ENCODE results near the gene VPS51.

Gene VPS51

DNA sequence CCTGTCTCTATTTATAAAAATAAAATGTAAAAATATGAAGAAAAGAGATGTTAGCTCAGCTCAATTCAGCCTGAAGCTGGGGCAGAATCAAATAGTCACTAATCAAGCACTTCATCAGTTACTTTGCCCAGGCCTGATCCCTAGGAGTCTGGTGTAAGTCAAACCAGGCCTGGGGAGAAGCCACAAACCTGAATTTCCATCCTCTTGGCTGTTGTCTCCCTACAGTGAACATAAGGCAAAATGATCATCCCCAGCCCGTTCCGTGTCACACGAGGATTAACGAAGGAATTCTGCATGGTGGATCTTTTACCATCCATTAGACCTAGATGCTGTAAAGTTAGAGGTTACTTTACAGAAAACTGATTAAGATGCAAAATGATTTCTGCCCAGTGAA, 31.2 kb upstream of the VPS51 start:
- Mint-ChIP-seq H3K27me3 (no peaks in the 10 kb centered on the region), H3K9me3 (ENCODE audit: low read depth) (no peaks in the 10 kb centered on the region), H3K27ac (no peak overlapping the region), H3K36me3 (no peaks in the 10 kb centered on the region), H3K4me3 (no peak overlapping the region), H3K4me1 (ENCODE audit: low read depth) (no peaks in the 10 kb centered on the region)

DNA sequence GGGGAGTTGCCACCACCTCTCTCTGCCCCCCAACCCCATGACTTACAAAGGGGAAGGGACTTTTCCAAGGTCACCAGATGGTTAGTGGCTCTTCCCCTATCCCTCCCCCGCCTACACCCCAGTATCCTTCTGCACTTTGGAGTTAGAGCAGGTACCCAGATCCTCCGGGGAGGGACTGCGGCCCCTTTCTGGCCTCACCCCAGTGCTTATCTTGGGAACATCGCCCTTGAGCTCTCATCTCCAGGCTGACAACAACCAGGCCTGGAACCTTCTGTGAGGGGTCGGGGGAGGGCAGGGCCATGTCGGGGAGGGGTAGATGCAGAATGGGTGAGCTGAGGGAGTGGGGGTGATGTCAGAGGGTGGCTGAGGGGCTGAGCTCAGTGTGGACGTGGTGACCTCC, 30.2 kb upstream of the VPS51 start:
- Mint-ChIP-seq H3K4me1 (ENCODE audit: low read depth) (no peaks in the 10 kb centered on the region), H3K4me3 (no peak overlapping the region), H3K9me3 (ENCODE audit: low read depth) (no peaks in the 10 kb centered on the region), H3K27ac (no peak overlapping the region), H3K27me3 (no peaks in the 10 kb centered on the region), H3K36me3 (no peaks in the 10 kb centered on the region)

GRCh38 chr11:65066315-65066714, 29.7 kb upstream of the VPS51 start:
- Mint-ChIP-seq H3K4me1 (ENCODE audit: low read depth) (no peaks in the 10 kb centered on the region), H3K27ac (no peak overlapping the region), H3K36me3 (no peaks in the 10 kb centered on the region), H3K4me3 (no peak overlapping the region), H3K27me3 (no peaks in the 10 kb centered on the region), H3K9me3 (ENCODE audit: low read depth) (no peaks in the 10 kb centered on the region)

- Mint-ChIP-seq H3K36me3 (no peaks in the 10 kb centered on the region), H3K9me3 (ENCODE audit: low read depth) (no peaks in the 10 kb centered on the region), H3K4me1 (ENCODE audit: low read depth) (no peaks in the 10 kb centered on the region), H3K4me3 (no peak overlapping the region), H3K27me3 (no peaks in the 10 kb centered on the region), H3K27ac (no peak overlapping the region)
Measured at GRCh38 chr11:65066805-65067291, 29.2 kb upstream of the VPS51 start.

- no peaks in the 10 kb centered on the region for H3K4me1 Mint-ChIP-seq (ENCODE audit: low read depth)
- no peaks in the 10 kb centered on the region for H3K27me3 Mint-ChIP-seq
- no peak overlapping the region for H3K27ac Mint-ChIP-seq
- no peak overlapping the region for H3K4me3 Mint-ChIP-seq
- H3K9me3 Mint-ChIP-seq (ENCODE audit: low read depth), result no peaks in the 10 kb centered on the region
- H3K36me3 Mint-ChIP-seq, result no peaks in the 10 kb centered on the region
Measured at GRCh38 chr11:65067446-65067845, 28.6 kb upstream of the VPS51 start.

- Mint-ChIP-seq H3K27ac (no peak overlapping the region), H3K9me3 (ENCODE audit: low read depth) (no peaks in the 10 kb centered on the region), H3K4me3 (no peak overlapping the region), H3K4me1 (ENCODE audit: low read depth) (no peaks in the 10 kb centered on the region), H3K27me3 (no peaks in the 10 kb centered on the region), H3K36me3 (no peaks in the 10 kb centered on the region)
Measured at GRCh38 chr11:65069217-65069616, 26.8 kb upstream of the VPS51 start.

DNA sequence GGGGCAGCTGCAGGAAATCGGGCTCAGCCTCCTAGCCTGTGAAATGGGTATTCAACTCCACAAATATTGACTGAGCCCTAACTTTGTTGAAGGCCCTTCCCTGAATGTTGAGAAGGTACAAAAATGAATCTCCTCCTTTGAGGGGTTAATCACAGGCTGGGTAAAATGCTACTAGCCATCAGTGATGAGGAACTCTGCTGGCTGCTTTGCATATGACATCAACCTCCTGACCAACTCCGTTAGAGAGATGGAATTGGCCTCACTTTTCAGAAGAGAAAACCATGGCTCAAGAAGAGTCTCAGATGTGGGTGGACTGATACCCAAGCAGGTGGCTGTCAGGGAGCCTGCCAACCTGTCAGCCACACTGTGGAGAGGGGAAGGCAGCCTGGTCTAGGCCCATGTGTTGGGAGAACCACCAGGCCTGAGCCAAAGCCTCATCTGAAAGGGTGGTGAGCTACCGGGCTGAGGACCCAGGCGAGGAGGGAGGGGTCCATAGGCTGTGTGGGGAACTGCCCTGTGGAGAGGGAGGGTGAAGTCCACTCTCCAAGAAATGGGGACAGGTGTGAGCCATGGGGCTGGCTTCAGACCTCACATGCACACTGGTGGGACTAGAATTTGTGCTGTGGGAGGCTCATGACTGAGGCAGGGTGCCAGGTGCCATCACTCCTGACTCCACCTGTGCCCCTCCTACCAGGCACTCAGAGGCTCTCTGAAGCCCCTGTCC, 23.9 kb upstream of the VPS51 start:
- no peak overlapping the region for H3K4me3 Mint-ChIP-seq
- H3K27ac Mint-ChIP-seq, result no peak overlapping the region
- H3K4me1 Mint-ChIP-seq (ENCODE audit: low read depth), result no peaks in the 10 kb centered on the region
- no peaks in the 10 kb centered on the region for H3K9me3 Mint-ChIP-seq (ENCODE audit: low read depth)
- H3K27me3 Mint-ChIP-seq, result no peaks in the 10 kb centered on the region
- no peaks in the 10 kb centered on the region for H3K36me3 Mint-ChIP-seq

- Mint-ChIP-seq H3K9me3 (ENCODE audit: low read depth) (no peaks in the 10 kb centered on the region), H3K27ac (no peak overlapping the region), H3K27me3 (no peaks in the 10 kb centered on the region), H3K4me3 (no peak overlapping the region), H3K36me3 (no peaks in the 10 kb centered on the region), H3K4me1 (ENCODE audit: low read depth) (no peaks in the 10 kb centered on the region)
Measured at GRCh38 chr11:65072631-65072966, 23.4 kb upstream of the VPS51 start.

GRCh38 chr11:65077451-65077850, 18.6 kb upstream of the VPS51 start:
- Mint-ChIP-seq H3K27ac (no peak overlapping the region), H3K4me3 (no peak overlapping the region), H3K36me3 (no peaks in the 10 kb centered on the region), H3K9me3 (ENCODE audit: low read depth) (no peaks in the 10 kb centered on the region), H3K4me1 (ENCODE audit: low read depth) (peaks cover 8% of the 10 kb centered on the region), H3K27me3 (no peaks in the 10 kb centered on the region)

GRCh38 chr11:65078151-65078550, 17.9 kb upstream of the VPS51 start:
- Mint-ChIP-seq H3K27me3 (no peaks in the 10 kb centered on the region), H3K36me3 (no peaks in the 10 kb centered on the region), H3K4me3 (no peak overlapping the region), H3K9me3 (ENCODE audit: low read depth) (no peaks in the 10 kb centered on the region), H3K4me1 (ENCODE audit: low read depth) (peaks cover 8% of the 10 kb centered on the region), H3K27ac (no peak overlapping the region)

- no peak overlapping the region for H3K27ac Mint-ChIP-seq
- no peaks in the 10 kb centered on the region for H3K36me3 Mint-ChIP-seq
- no peaks in the 10 kb centered on the region for H3K27me3 Mint-ChIP-seq
- H3K4me3 Mint-ChIP-seq, result no peak overlapping the region
- peaks cover 11% of the 10 kb centered on the region for H3K4me1 Mint-ChIP-seq (ENCODE audit: low read depth)
- H3K9me3 Mint-ChIP-seq (ENCODE audit: low read depth), result no peaks in the 10 kb centered on the region
Measured at GRCh38 chr11:65078786-65079342, 17.1 kb upstream of the VPS51 start.

GRCh38 chr11:65083134-65083833, 12.7 kb upstream of the VPS51 start:
- Mint-ChIP-seq H3K27ac (peak overlapping the region; percentile 94), H3K4me3 (peak overlapping the region; percentile 94), H3K36me3 (peaks cover 2% of the 10 kb centered on the region), H3K9me3 (ENCODE audit: low read depth) (no peaks in the 10 kb centered on the region), H3K4me1 (ENCODE audit: low read depth) (peaks cover 20% of the 10 kb centered on the region), H3K27me3 (no peaks in the 10 kb centered on the region)

GRCh38 chr11:65083834-65084597, 12.0 kb upstream of the VPS51 start, which contains the start of the genes CDCA5 and ZFPL1:
Gene CDCA5, minus strand, starts transcription at chr11:65084040. Its CDS starts 62 bp downstream, at chr11:65083978.
Gene ZFPL1, plus strand, starts transcription at chr11:65084222. Its CDS starts 477 bp downstream, at chr11:65084699.
- Mint-ChIP-seq H3K27me3 (no peaks in the 10 kb centered on the region), H3K36me3 (peaks cover 2% of the 10 kb centered on the region), H3K27ac (peak within 1 kb of the TSS; percentile 94), H3K9me3 (ENCODE audit: low read depth) (no peaks in the 10 kb centered on the region), H3K4me1 (ENCODE audit: low read depth) (peaks cover 16% of the 10 kb centered on the region), H3K4me3 (peak within 1 kb of the TSS; percentile 94)

- peak overlapping the region; percentile 94 for H3K4me3 Mint-ChIP-seq
- no peaks in the 10 kb centered on the region for H3K27me3 Mint-ChIP-seq
- H3K27ac Mint-ChIP-seq, result peak overlapping the region; percentile 94
- peaks cover 2% of the 10 kb centered on the region for H3K36me3 Mint-ChIP-seq
- peaks cover 16% of the 10 kb centered on the region for H3K4me1 Mint-ChIP-seq (ENCODE audit: low read depth)
- no peaks in the 10 kb centered on the region for H3K9me3 Mint-ChIP-seq (ENCODE audit: low read depth)
Measured at GRCh38 chr11:65084598-65085375, 11.2 kb upstream of the VPS51 start.

All from activated naive CD8-positive, alpha-beta T cell (primary cell).